Measurements from ENCODE around the gene PDGFD.

Gene PDGFD

GRCh38 chr11:103948187-103948763 lies 215.7 kb downstream of the PDGFD start:
- DNase-seq: no peak

- no peak for DNase-seq
Measured at GRCh38 chr11:103947546-103947919, 216.4 kb downstream of the PDGFD start.

GRCh38 chr11:103946793-103947545 lies 217.0 kb downstream of the PDGFD start:
- no peak for DNase-seq

- DNase-seq: no peak
Measured at GRCh38 chr11:103944251-103944940, 219.6 kb downstream of the PDGFD start.

- DNase-seq: no peak
Measured at GRCh38 chr11:103942646-103943045, 221.3 kb downstream of the PDGFD start.

- DNase-seq: no peak
Measured at GRCh38 chr11:103940551-103940950, 223.4 kb downstream of the PDGFD start.

GRCh38 chr11:103939694-103940093 lies 224.3 kb downstream of the PDGFD start:
- no peak for DNase-seq

- DNase-seq: no peak
Measured at GRCh38 chr11:103936059-103936458, 227.9 kb downstream of the PDGFD start.

- DNase-seq: no peak
Measured at GRCh38 chr11:103935219-103935618, 228.7 kb downstream of the PDGFD start.

GRCh38 chr11:103929170-103929903 lies 234.6 kb downstream of the PDGFD start:
- no peak for DNase-seq

- DNase-seq: no peak
Measured at GRCh38 chr11:103928802-103929161, 235.2 kb downstream of the PDGFD start.

GRCh38 chr11:103928040-103928801 lies 235.7 kb downstream of the PDGFD start:
- DNase-seq: no peak

- peak; percentile 4 for DNase-seq
Measured at GRCh38 chr11:103927535-103927934, 236.4 kb downstream of the PDGFD start.

GRCh38 chr11:103926990-103927389 lies 237.0 kb downstream of the PDGFD start:
- DNase-seq: no peak

GRCh38 chr11:103924166-103925013 lies 239.6 kb downstream of the PDGFD start:
- no peak for DNase-seq

GRCh38 chr11:103923451-103923931 lies 240.5 kb downstream of the PDGFD start:
- DNase-seq: no peak

GRCh38 chr11:103920933-103921332 lies 243.0 kb downstream of the PDGFD start:
- no peak for DNase-seq

GRCh38 chr11:103920449-103920848 lies 243.5 kb downstream of the PDGFD start:
- DNase-seq: no peak

- no peak for DNase-seq
Measured at GRCh38 chr11:103910721-103911120, 253.2 kb downstream of the PDGFD start.

GRCh38 chr11:103907548-103908455 lies 256.1 kb downstream of the PDGFD start:
- DNase-seq: no peak
